ENCODE data around the gene MCM8. TPM values are rescaled to one million over a fixed set of nuclear protein-coding genes. Genes with fewer than 3 reads are reported as not detected.

Gene MCM8
- total and polyA plus RNA-seq, 9 of the 15 experiments (the other 6 are each of a cell fraction or from before 2014, with no cell fraction given) = 4.5 to 43.8 (median 25.4) TPM

DNA sequence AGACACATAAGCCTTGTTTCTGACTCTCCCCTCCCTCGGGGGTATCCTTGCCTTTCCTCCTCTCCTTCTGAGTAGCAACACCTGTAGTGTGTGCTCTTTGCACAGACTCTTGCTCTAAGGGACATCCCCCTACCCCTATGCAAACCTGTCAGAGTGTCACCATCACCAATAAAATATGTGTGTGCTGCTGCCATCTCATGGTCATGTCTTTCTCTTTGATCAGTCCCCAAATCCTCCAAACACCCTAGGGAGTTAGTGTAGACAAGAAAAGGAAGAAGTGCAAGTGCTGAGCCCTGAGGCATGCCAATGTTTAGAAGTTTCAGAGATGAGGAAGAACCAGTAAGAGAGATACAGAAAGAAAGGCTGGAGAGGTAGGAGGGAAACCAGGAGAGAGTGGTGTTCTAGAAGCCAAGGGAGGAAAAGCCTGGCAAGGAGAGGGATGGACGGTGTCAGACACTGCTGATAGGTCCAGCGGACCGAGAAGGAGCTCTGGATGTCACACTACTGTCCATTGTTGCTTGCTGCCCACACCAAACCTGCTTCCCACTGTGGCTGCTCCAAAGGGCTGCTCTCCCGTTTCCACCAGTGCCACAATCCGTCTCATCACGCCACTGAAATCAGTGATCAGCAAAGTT is 16.5 kb upstream of the MCM8 start (continued):
- TF ChIP-seq, protein P1, sequence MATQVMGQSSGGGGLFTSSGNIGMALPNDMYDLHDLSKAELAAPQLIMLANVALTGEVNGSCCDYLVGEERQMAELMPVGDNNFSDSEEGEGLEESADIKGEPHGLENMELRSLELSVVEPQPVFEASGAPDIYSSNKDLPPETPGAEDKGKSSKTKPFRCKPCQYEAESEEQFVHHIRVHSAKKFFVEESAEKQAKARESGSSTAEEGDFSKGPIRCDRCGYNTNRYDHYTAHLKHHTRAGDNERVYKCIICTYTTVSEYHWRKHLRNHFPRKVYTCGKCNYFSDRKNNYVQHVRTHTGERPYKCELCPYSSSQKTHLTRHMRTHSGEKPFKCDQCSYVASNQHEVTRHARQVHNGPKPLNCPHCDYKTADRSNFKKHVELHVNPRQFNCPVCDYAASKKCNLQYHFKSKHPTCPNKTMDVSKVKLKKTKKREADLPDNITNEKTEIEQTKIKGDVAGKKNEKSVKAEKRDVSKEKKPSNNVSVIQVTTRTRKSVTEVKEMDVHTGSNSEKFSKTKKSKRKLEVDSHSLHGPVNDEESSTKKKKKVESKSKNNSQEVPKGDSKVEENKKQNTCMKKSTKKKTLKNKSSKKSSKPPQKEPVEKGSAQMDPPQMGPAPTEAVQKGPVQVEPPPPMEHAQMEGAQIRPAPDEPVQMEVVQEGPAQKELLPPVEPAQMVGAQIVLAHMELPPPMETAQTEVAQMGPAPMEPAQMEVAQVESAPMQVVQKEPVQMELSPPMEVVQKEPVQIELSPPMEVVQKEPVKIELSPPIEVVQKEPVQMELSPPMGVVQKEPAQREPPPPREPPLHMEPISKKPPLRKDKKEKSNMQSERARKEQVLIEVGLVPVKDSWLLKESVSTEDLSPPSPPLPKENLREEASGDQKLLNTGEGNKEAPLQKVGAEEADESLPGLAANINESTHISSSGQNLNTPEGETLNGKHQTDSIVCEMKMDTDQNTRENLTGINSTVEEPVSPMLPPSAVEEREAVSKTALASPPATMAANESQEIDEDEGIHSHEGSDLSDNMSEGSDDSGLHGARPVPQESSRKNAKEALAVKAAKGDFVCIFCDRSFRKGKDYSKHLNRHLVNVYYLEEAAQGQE (IDR thresholded peaks at IDR 0.05; ENCODE audit: borderline replicate concordance) = peak; percentile 38; the same call in 1 of the 2 replicates
- TF ChIP-seq, protein P1 (CRISPR knock-in tag; IDR thresholded peaks at IDR 0.05; ENCODE audit: low read depth) = no peak
- TF ChIP-seq HEY1 (CRISPR knock-in tag; IDR thresholded peaks at IDR 0.05; ENCODE audit: borderline replicate concordance) = no peak
